ENCODE results near the gene PPP1CA. TPM values are rescaled to one million over a fixed set of nuclear protein-coding genes. Genes with fewer than 3 reads are reported as not detected.

PPP1CA gene
- total RNA-seq, 1 donor from 2014 or later: 159 TPM

GRCh38 chr11:67387069-67387468 is 14.6 kb downstream of the PPP1CA start:
- Mint-ChIP-seq H3K4me1 (ENCODE audit: low read depth, unreplicated experiment) (peaks cover 21% of the 10 kb centered on the region), H3K4me3 (ENCODE audit: unreplicated experiment) (peak overlapping the region; percentile 6), H3K27me3 (ENCODE audit: low read depth, unreplicated experiment) (no peaks in the 10 kb centered on the region), H3K9me3 (ENCODE audit: unreplicated experiment) (no peaks in the 10 kb centered on the region), H3K27ac (ENCODE audit: unreplicated experiment) (no peak overlapping the region), H3K36me3 (ENCODE audit: low read depth, unreplicated experiment) (no peaks in the 10 kb centered on the region)
- no peak overlapping the region for H2AFZ ChIP-seq (ENCODE audit: low read depth, low read length)
- no peaks in the 10 kb centered on the region for H3K9me3 ChIP-seq (ENCODE audit: insufficient read depth, low read depth, low read length)
- DNase-seq (ENCODE audit: low read depth) (no peak), FAIRE-seq (no peak)
- no peak overlapping the region for H3K27ac ChIP-seq (ENCODE audit: low read depth, low read length)
- peaks cover 3% of the 10 kb centered on the region for H3K27me3 ChIP-seq (ENCODE audit: insufficient read depth, low read length)
- H3K4me1 ChIP-seq (ENCODE audit: insufficient read depth, low read length): peaks cover 14% of the 10 kb centered on the region
- H3K4me2 ChIP-seq (ENCODE audit: low read length): no peak overlapping the region
- H3K79me2 ChIP-seq (ENCODE audit: insufficient read depth, low read length): peaks cover 7% of the 10 kb centered on the region
- H3K9ac ChIP-seq (ENCODE audit: low read length): no peak overlapping the region
- H3K36me3 ChIP-seq (ENCODE audit: insufficient read depth, low read length): no peaks in the 10 kb centered on the region
- peaks cover 5% of the 10 kb centered on the region for H4K20me1 ChIP-seq (ENCODE audit: insufficient read depth, low read length)
- H3K4me3 ChIP-seq (ENCODE audit: insufficient read depth, low read depth, low read length): no peak overlapping the region
- no peak for TF ChIP-seq EZH2 (IDR thresholded peaks at IDR 0.05; ENCODE audit: insufficient read depth, low read length)
- TF ChIP-seq, protein P1, sequence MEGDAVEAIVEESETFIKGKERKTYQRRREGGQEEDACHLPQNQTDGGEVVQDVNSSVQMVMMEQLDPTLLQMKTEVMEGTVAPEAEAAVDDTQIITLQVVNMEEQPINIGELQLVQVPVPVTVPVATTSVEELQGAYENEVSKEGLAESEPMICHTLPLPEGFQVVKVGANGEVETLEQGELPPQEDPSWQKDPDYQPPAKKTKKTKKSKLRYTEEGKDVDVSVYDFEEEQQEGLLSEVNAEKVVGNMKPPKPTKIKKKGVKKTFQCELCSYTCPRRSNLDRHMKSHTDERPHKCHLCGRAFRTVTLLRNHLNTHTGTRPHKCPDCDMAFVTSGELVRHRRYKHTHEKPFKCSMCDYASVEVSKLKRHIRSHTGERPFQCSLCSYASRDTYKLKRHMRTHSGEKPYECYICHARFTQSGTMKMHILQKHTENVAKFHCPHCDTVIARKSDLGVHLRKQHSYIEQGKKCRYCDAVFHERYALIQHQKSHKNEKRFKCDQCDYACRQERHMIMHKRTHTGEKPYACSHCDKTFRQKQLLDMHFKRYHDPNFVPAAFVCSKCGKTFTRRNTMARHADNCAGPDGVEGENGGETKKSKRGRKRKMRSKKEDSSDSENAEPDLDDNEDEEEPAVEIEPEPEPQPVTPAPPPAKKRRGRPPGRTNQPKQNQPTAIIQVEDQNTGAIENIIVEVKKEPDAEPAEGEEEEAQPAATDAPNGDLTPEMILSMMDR (IDR thresholded peaks at IDR 0.05; ENCODE audit: insufficient read depth, low read depth, low read length): no peak

DNA sequence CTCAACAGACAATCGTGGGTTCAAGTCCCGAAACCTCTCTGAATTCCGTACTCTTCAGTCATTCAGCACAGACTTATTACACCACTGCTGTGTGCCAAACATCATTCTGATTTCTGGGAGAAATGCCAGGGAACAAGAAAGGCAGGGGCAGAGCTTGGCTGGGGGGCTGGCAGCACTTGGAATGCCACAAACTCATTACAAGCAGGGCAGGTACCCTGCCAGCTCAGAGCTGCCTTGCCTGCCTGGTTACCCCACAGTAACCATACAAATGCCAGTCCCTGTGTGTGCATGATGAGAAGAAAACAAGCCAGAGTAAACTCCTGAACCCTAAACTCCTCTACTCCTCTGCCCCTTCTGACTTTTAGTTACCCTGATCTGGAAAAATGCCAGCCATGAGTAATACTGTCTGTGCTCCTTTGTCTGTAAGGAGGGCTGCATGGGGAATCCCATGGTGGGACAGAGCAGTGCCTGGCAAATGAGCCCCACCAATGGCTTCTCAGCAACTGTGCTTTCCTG is 16.7 kb downstream of the PPP1CA start:
- TF ChIP-seq, protein P1 (IDR thresholded peaks at IDR 0.05; ENCODE audit: insufficient read depth, low read depth, low read length): no peak
- no peak for TF ChIP-seq EZH2 (IDR thresholded peaks at IDR 0.05; ENCODE audit: insufficient read depth, low read length)
- Mint-ChIP-seq H3K27me3 (ENCODE audit: low read depth, unreplicated experiment) (peaks cover 6% of the 10 kb centered on the region), H3K4me3 (ENCODE audit: unreplicated experiment) (peak overlapping the region; percentile 71), H3K4me1 (ENCODE audit: low read depth, unreplicated experiment) (peaks cover 21% of the 10 kb centered on the region), H3K27ac (ENCODE audit: unreplicated experiment) (peak overlapping the region; percentile 80), H3K9me3 (ENCODE audit: unreplicated experiment) (no peaks in the 10 kb centered on the region), H3K36me3 (ENCODE audit: low read depth, unreplicated experiment) (no peaks in the 10 kb centered on the region)
- Histone ChIP-seq H3K4me2 (ENCODE audit: low read length) (peak overlapping the region; percentile 13), H4K20me1 (ENCODE audit: insufficient read depth, low read length) (peaks cover 5% of the 10 kb centered on the region), H3K4me3 (ENCODE audit: insufficient read depth, low read depth, low read length) (no peak overlapping the region), H3K27ac (ENCODE audit: low read depth, low read length) (no peak overlapping the region), H3K9me3 (ENCODE audit: insufficient read depth, low read depth, low read length) (no peaks in the 10 kb centered on the region), H3K79me2 (ENCODE audit: insufficient read depth, low read length) (no peaks in the 10 kb centered on the region), H3K9ac (ENCODE audit: low read length) (peak overlapping the region; percentile 27), H3K27me3 (ENCODE audit: insufficient read depth, low read length) (peaks cover 3% of the 10 kb centered on the region), H3K4me1 (ENCODE audit: insufficient read depth, low read length) (peaks cover 10% of the 10 kb centered on the region), H3K36me3 (ENCODE audit: insufficient read depth, low read length) (no peaks in the 10 kb centered on the region), H2AFZ (ENCODE audit: low read depth, low read length) (peak overlapping the region; percentile 29)
- DNase-seq (ENCODE audit: low read depth) (peak; percentile 34), FAIRE-seq (no peak)
